ENCODE results near the gene KRTAP20-4.

KRTAP20-4 gene

GRCh38 chr21:30620522-30620921 is at the start of gene KRTAP20-4:
KRTAP20-4 (plus strand) TSS chr21:30620627.
- DNase-seq, result no peak

GRCh38 chr21:30577766-30578165 is 42.7 kb upstream of the KRTAP20-4 start:
- DNase-seq, result no peak

- DNase-seq, result no peak
Measured at GRCh38 chr21:30579346-30579745, 41.1 kb upstream of the KRTAP20-4 start.

GRCh38 chr21:30580132-30580531 is 40.3 kb upstream of the KRTAP20-4 start:
- no peak for DNase-seq

- no peak for DNase-seq
Measured at GRCh38 chr21:30582870-30583269, 37.6 kb upstream of the KRTAP20-4 start.

- DNase-seq, result no peak
Measured at GRCh38 chr21:30590297-30590696, 30.1 kb upstream of the KRTAP20-4 start, which contains the start of gene KRTAP22-2. KRTAP22-2 (minus strand) TSS chr21:30590397.

- DNase-seq, result no peak
Measured at GRCh38 chr21:30592140-30592539, 28.3 kb upstream of the KRTAP20-4 start, which contains the start of gene KRTAP6-3. KRTAP6-3 (plus strand) TSS chr21:30592440; CDS start chr21:30592446, 6 bp downstream.

- no peak for DNase-seq
Measured at GRCh38 chr21:30598802-30599201, 21.6 kb upstream of the KRTAP20-4 start, which contains the start of gene KRTAP6-2. KRTAP6-2 (minus strand) TSS chr21:30598902; CDS start chr21:30598874, 28 bp downstream.

GRCh38 chr21:30600787-30601186 is 19.6 kb upstream of the KRTAP20-4 start, which contains the start of gene KRTAP22-1:
KRTAP22-1 (plus strand) TSS chr21:30601087.
- no peak for DNase-seq

GRCh38 chr21:30605968-30606367 is 14.5 kb upstream of the KRTAP20-4 start:
- DNase-seq, result no peak

GRCh38 chr21:30612132-30612531 is 8.3 kb upstream of the KRTAP20-4 start:
- DNase-seq, result no peak

- DNase-seq, result no peak
Measured at GRCh38 chr21:30613836-30614235, 6.6 kb upstream of the KRTAP20-4 start, which contains the start of gene KRTAP6-1. KRTAP6-1 (minus strand) TSS chr21:30613930; CDS start chr21:30613904, 26 bp downstream.

- DNase-seq, result no peak
Measured at GRCh38 chr21:30615199-30615598, 5.2 kb upstream of the KRTAP20-4 start.

GRCh38 chr21:30616125-30616524 is 4.3 kb upstream of the KRTAP20-4 start, which contains the start of gene KRTAP20-1:
KRTAP20-1 (plus strand) TSS chr21:30616425; CDS start chr21:30616455, 30 bp downstream.
- no peak for DNase-seq

- no peak for DNase-seq
Measured at GRCh38 chr21:30620080-30620479, 347 bp upstream of the KRTAP20-4 start.

GRCh38 chr21:30623362-30623761 is 2.9 kb downstream of the KRTAP20-4 start:
- no peak for DNase-seq

GRCh38 chr21:30625449-30626165 is 5.2 kb downstream of the KRTAP20-4 start:
- no peak for DNase-seq

- no peak for DNase-seq
Measured at GRCh38 chr21:30628109-30628508, 7.7 kb downstream of the KRTAP20-4 start.

- no peak for DNase-seq
Measured at GRCh38 chr21:30629200-30629599, 8.8 kb downstream of the KRTAP20-4 start.

- no peak for DNase-seq
Measured at GRCh38 chr21:30634906-30635305, 14.5 kb downstream of the KRTAP20-4 start, which contains the start of gene KRTAP20-2. KRTAP20-2 (plus strand) TSS chr21:30635206; CDS start chr21:30635264, 58 bp downstream.

- no peak for DNase-seq
Measured at GRCh38 chr21:30638686-30639085, 18.3 kb downstream of the KRTAP20-4 start.

- no peak for DNase-seq
Measured at GRCh38 chr21:30642564-30642963, 22.1 kb downstream of the KRTAP20-4 start, which contains the start of gene KRTAP20-3. KRTAP20-3 (plus strand) TSS chr21:30642864.

- no peak for DNase-seq
Measured at GRCh38 chr21:30646904-30647414, 26.5 kb downstream of the KRTAP20-4 start.

GRCh38 chr21:30652891-30653290 is 32.5 kb downstream of the KRTAP20-4 start:
- no peak for DNase-seq
